Measurements from ENCODE around the gene FOCAD.

Gene FOCAD

GRCh38 chr9:20683351-20684034 lies 566 bp upstream of the FOCAD start:
- DNase-seq = peak in 3 of 5 donors; percentile 15 to 35 (median 27)

GRCh38 chr9:20684875-20685696 lies 1.0 kb downstream of the FOCAD start:
- peak in 1 of 5 donors; percentile 55 for DNase-seq

DNA sequence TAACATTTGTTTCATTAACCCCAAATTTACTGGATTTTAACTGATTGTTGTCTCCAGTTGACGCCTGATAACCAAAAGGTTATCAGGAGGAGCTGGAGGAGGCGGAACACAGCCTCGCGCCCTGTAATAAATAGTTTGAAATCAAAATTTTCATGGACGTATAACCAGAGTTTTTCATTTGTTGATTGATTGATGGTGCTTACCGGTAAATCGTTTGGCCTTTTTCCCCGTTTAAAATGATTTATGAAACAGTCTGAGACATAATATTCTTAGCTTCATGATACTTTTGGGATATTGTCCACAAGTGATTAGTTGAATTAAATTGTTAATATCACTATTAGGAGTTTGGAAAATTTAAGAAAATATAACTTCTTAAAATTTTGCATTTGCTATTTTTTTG lies 1.7 kb downstream of the FOCAD start:
- no peak for DNase-seq

DNA sequence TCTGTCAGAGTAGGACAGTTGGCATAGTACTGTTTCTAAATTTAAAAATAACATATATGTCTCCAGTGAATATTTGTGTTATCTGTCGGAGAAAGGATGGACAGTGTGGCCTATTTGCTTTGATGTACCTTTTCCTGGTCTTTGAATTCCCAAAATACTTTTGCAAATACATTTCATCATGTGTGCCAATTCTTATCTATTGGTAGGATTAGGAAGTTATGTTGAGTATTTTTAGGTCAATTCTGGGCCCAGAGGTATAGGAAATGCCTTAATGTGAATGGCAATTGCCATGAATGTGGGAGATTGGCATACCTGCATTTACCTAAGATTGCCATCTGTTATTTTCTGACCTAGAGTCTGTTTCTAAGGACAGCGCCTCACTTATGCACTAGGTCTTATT lies 5.8 kb downstream of the FOCAD start:
- no peak for DNase-seq

GRCh38 chr9:20692554-20692953 lies 8.5 kb downstream of the FOCAD start:
- no peak for DNase-seq

GRCh38 chr9:20693068-20693467 lies 9.0 kb downstream of the FOCAD start:
- DNase-seq = no peak

DNA sequence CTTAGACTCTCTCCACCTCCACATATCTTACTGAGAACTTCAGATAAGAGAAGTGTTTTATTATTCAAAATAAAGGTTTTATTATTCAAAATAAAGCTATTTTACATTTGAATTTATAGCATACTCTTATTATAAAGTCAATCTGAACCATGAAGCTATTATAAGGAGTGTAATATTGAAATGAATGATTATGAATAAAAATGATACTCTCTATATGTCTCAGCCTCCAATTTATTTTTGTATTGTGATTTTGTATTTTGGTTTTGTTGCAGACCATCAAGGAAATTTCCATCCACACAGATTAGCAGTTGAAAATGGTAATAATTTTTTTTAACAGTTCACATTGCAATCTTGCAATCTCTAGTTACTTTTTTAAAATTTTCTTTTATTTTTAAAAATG lies 10.2 kb downstream of the FOCAD start:
- DNase-seq = no peak

DNA sequence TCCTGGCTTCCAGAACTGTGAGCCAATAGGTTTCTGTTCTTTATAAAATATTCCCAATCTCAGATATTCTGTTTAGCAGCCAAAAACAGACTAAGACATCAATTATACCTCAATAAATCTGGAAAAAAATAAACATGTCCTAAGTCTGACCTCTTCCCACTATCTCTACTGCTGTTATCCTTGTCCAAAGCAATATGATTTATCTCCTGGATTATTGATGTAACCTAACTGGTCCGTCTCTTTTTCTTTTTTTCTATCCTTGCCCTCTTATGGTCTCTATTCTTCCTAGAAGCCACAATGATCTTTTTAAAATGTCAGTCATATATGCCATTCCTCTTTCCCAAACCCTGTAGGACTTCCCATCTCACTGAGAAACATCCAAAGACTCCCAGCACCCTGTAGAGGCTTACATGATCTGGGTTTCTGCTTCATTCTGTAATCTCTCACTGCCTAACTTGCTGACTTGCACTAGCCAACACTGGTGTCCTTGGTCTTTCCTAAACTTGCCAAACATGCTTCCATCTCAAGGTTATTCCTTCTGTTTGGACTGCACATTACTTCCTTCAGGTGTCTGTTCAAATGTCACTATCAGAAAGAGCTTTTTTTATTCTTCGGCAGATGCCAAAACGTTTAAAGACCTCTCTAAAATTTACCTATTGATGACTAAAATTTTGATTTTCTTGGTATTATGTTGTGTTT lies 13.1 kb downstream of the FOCAD start:
- DNase-seq = no peak

GRCh38 chr9:20698782-20699181 lies 14.7 kb downstream of the FOCAD start:
- no peak for DNase-seq

DNA sequence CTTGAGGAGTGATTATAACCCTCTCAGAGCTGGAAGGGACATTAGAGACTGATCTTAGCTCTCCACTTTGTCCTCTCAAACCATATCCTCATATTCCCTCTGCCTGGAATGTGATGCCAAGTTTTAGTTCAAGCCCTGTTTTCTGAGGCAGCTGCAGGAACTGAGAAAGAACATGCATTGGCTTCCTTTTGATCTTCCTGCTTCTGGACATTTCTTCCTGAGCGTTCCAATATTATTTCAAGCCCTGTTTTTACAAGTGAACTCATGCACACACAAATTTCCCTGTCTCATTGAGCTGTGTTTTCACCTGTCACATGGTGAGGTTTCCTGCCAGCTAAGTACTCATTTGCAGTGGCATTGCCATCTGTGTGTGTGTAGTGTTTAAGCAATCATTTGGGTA lies 17.0 kb downstream of the FOCAD start:
- no peak for DNase-seq

DNA sequence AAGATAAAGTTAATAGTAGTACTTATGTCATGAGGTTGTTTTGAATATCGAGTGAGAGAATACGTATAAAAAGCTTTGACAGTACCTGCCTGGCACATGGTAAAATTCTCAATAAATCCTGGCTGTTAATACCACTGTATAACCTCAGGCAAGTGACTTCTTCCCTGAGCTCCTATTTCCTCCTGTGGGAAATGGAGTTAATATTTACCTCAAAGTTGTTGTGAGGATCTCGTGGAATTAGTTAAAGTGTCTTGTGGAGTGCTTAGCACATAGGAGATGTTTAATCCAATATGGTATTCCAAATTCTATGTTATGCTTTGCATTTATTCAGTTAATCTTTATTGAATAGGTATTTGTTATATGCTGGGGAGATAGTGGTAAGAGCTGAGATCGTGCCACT lies 18.5 kb downstream of the FOCAD start:
- no peak for DNase-seq

DNA sequence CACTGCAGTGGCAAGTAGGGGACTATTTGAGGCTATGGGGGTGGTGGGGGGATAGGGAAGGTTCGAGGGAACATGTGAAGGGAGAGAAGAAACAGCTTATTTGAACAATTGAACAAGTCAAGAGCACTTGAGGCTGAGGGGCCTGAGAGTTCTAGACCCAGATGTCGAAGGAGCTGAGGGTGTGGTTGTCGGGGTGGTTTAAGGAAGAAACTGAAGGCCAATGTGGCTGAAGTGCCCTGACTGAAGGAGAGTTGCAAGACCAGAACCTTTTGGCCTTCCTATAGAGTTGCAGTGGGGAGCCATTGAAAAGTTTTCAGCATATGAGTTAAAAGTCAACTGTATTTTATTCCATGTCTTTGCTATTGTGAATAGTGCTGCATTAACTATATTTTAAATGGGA lies 19.1 kb downstream of the FOCAD start:
- no peak for DNase-seq

DNA sequence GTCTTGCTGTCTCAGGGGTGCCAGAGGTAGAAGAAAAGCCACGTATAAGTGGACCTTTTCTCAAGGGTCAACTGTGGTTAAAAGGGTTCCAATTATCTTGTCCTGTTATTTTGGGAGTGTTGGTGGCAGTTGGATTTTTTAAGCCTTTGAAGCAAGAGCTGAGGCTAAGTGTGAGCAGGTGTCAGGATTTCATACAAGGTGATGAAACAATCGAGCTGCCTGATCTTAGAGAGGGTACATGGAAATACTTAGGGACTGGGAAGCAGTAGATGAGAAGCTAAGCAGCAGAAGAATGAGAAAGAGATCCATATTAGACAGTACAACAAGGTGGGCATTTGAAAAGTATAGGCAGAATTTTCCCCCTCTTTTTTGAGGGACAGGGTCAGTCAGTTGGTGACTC lies 23.6 kb downstream of the FOCAD start:
- DNase-seq = no peak

- DNase-seq = no peak
Observed at GRCh38 chr9:20713172-20713571, 29.1 kb downstream of the FOCAD start.

- no peak for DNase-seq
Observed at GRCh38 chr9:20714442-20715415, 30.7 kb downstream of the FOCAD start.

DNA sequence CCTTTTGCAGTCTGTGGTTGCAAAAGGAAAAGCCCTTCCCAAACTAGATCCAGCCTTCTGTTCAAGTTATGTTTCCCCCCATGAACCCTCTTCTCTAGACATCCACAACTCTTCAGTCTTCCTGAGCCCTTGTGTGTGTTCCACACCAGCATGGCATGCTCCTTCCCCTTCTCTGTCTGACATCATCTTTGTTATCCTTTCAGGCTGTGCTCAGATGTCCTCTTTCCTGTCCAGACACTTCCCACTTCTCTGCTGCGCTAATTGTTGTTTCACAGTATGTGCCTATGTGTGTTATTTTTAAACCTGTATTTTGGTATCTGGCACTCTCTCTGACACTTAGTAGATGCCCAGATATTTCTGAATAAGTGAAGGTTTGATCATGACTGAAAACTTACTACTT lies 38.2 kb downstream of the FOCAD start:
- DNase-seq = no peak

DNA sequence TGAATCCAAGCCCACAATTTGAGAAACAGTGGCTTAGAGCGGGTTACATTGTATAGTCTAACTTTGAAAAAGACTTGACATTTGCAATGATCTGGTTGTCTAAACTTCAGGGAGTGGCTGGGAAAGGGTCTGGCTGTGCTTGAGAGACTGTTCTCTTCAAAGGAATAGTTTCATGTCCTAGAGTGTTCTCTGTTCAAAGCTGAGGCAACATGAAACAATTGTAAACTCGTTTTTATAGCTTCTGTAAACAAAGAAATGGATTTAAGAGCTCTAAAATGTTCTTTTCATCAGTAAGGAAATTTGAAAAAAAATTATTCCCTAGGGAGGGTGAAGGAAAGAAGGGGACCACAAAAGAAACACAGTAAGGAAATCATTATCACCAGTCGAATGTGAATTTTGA lies 41.6 kb downstream of the FOCAD start:
- DNase-seq = no peak

DNA sequence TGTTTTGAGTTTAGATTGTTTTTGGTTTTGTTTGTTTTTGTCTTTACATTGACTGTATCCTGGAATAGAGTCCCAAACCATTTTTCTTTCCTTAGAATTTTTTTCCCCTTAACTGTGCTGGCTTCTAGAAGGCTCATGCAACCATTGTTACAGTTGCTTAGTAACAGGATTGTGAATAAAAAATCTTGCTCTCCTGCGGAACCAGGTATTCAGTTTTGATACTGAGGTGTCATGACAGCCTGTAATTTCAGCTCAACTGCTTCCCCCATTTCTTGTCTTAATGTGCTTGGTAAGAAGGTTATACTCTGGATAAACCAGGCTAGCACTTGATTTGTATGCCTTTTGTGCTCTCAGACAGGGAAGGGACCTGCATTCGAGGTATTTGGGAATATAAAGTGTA lies 42.1 kb downstream of the FOCAD start:
- no peak for DNase-seq

GRCh38 chr9:20728493-20729220 lies 44.6 kb downstream of the FOCAD start:
- DNase-seq = no peak

GRCh38 chr9:20729523-20729922 lies 45.5 kb downstream of the FOCAD start:
- DNase-seq = no peak

- DNase-seq = no peak
Observed at GRCh38 chr9:20732118-20732517, 48.1 kb downstream of the FOCAD start.

GRCh38 chr9:20734275-20734674 lies 50.2 kb downstream of the FOCAD start:
- DNase-seq = no peak

Data from T-helper 1 cell (primary cell).